Neural cell (in vitro differentiated cells): Measurements from ENCODE around the gene MYBPC1.
"Not testable (repeated sequence)": the region's sequence is repeated elsewhere in the genome, so short reads cannot be mapped to it uniquely, and the experiment has no call there.

Experiments used
- CTCF ChIP-seq: fragments of 450-650 bp; IDR thresholded peaks from 2 replicates; pipeline ENCODE4 v1.5.1; 2014; ENCODE audit warnings: antibody characterized with exemption, mild to moderate bottlenecking, moderate library complexity; ENCODE audit not compliant: poor library complexity, severe bottlenecking
- EZH2 ChIP-seq: fragments of 200-600, 300-800 bp; shearing (Covaris generic), sonication (generic); IDR thresholded peaks from 2 replicates; pipeline ENCODE4 v1.6.1; 2014; ENCODE audit warnings: antibody characterized with exemption, low read length, borderline replicate concordance, mild to moderate bottlenecking; ENCODE audit not compliant: insufficient read depth, poor library complexity, severe bottlenecking
- MXI1 ChIP-seq: fragments of 450-650 bp; conservative IDR thresholded peaks from 2 replicates; pipeline ENCODE4 v1.6.1; 2014; ENCODE audit warnings: antibody characterized with exemption, mild to moderate bottlenecking; ENCODE audit not compliant: poor library complexity, severe bottlenecking
- POLR2AphosphoS5 ChIP-seq: IDR thresholded peaks from 2 replicates; pipeline ENCODE4 v1.6.1; 2012
- RAD21 ChIP-seq: fragments of 450-650 bp; conservative IDR thresholded peaks from 2 replicates; pipeline ENCODE4 v1.6.1; 2014; ENCODE audit warnings: antibody characterized with exemption, mild to moderate bottlenecking, moderate library complexity
- REST ChIP-seq: IDR thresholded peaks from 2 replicates; pipeline ENCODE4 v1.6.1; 2012; ENCODE audit warnings: borderline replicate concordance
- SMC3 ChIP-seq: fragments of 450-650 bp; conservative IDR thresholded peaks from 2 replicates; pipeline ENCODE4 v1.6.1; 2014; ENCODE audit warnings: antibody characterized with exemption, mild to moderate bottlenecking, moderate library complexity; ENCODE audit not compliant: poor library complexity
- TAF1 ChIP-seq: IDR thresholded peaks from 2 replicates; pipeline ENCODE4 v1.6.1; 2012; ENCODE audit warnings: low read depth

- TF ChIP-seq CTCF, TAF1, MXI1, POLR2AphosphoS5, RAD21, EZH2, REST, SMC3: not testable (repeated sequence)
Observed at GRCh38 chr12:101676497-101676896, 81.7 kb downstream of the MYBPC1 start.
